ENCODE data around the gene MREG.

The MREG gene

GRCh38 chr2:216013080-216013909, at the start of gene MREG:
Gene MREG (minus strand): TSS chr2:216013551. CDS start chr2:216013327, 224 bp downstream.
- peak; percentile 57 for DNase-seq (ENCODE audit: low read depth)

GRCh38 chr2:216059233-216059834, 46.0 kb upstream of the MREG start:
- DNase-seq (ENCODE audit: low read depth): no peak

GRCh38 chr2:216057688-216058193, 44.4 kb upstream of the MREG start:
- no peak for DNase-seq (ENCODE audit: low read depth)

DNA sequence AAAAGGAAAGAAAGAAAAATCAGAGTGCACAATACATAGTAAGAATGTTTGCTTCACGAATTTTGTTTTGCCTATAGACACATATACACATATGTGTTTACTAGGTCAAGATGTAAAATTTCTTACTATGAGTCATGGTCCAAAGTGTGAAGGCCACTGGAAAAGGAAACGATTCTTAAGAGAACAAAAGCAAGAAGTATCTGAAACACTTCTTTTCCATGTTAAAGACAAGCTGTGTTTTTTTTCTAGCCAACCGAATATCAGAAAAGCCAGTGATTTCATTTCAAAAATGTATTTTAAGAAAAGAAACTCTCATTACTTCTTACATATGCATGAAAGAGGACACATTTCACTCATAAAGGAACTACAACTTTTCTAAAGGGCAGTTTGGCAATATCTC, 43.4 kb upstream of the MREG start:
- DNase-seq (ENCODE audit: low read depth): no peak

- DNase-seq (ENCODE audit: low read depth): no peak
Measured at GRCh38 chr2:216055680-216056079, 42.3 kb upstream of the MREG start.

DNA sequence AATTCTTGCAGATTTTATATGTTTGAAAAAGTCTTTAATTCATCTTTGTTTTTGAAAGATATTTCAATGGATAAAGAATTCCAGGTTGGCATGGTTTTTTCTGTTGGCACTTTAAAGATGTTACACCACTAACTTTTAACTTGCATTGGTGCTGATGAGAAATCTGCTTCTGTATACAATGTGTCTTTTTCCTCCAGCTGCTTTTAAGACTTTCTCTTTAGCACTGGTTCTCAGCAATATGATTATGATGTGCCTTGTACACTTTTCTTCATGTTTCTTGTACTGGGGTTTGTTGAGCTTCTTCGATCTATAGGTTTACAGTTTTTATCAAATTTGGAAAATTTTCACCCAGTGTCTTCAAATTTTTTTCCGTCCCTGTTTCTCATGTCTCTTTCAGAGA, 39.1 kb upstream of the MREG start:
- no peak for DNase-seq (ENCODE audit: low read depth)

DNA sequence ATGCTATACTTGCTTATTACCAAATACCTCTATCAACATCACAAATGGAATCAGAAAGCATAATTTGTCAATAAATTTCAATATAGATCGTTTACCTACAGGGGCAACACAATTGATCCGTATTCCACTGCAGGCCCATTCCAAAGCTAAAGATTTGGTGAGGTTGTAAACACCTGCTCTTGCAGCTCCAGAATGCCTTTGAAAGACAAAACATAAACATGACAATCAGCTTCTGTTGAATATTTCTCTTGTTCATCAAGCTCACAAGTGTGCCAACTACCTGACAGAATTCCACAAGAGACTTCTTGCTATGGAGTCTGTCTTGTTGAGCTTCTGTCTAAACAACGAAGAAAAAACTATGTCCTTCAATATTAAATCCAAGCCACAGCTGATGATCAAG, 38.0 kb upstream of the MREG start:
- DNase-seq (ENCODE audit: low read depth): no peak

GRCh38 chr2:216049452-216049851, 36.1 kb upstream of the MREG start:
- no peak for DNase-seq (ENCODE audit: low read depth)

DNA sequence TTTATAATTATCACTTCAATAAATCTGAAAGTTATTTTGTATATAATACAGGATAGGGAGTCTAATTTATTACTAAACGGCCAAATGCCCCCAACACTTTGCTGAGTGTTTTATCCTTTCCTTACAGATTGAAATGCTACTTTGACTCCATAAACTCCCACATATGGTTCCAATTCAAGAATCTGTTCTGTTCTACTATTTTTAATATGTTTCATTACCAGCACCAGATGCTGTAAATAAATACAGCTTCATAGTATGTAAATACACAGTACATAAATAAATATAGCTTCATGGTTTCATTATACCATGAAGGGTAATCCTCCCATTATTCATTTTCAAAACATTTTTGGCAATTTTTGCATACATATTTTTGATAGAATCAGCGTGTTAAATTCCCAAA, 34.0 kb upstream of the MREG start:
- DNase-seq (ENCODE audit: low read depth): no peak

GRCh38 chr2:216044883-216045486, 31.6 kb upstream of the MREG start:
- DNase-seq (ENCODE audit: low read depth): no peak

GRCh38 chr2:216043949-216044348, 30.6 kb upstream of the MREG start:
- DNase-seq (ENCODE audit: low read depth): no peak

GRCh38 chr2:216041438-216041837, 28.1 kb upstream of the MREG start:
- DNase-seq (ENCODE audit: low read depth): no peak

DNA sequence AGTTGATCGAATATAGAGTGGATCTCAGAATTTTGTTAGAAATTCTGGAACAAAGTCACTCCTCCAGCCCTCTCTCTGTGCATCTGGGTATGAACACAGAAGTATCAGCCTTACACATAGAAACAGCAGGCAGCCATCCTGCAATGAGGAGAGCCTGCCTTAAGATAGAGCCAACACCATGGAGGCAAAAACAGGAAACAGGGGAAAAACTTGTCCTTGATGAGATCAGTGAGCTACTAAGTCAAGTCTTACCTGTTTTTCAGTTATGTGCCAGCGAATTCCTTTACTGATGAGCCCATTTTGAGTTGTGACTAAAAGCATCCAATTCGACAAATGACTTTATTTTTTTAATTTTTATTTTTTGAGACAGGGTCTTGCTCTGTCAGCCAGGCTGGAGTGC, 26.6 kb upstream of the MREG start:
- DNase-seq (ENCODE audit: low read depth): no peak

- no peak for DNase-seq (ENCODE audit: low read depth)
Measured at GRCh38 chr2:216034065-216034464, 20.7 kb upstream of the MREG start.

- DNase-seq (ENCODE audit: low read depth): no peak
Measured at GRCh38 chr2:216033403-216033802, 20.1 kb upstream of the MREG start.

- peak; percentile 65 for DNase-seq (ENCODE audit: low read depth)
Measured at GRCh38 chr2:216031960-216032689, 18.8 kb upstream of the MREG start.

DNA sequence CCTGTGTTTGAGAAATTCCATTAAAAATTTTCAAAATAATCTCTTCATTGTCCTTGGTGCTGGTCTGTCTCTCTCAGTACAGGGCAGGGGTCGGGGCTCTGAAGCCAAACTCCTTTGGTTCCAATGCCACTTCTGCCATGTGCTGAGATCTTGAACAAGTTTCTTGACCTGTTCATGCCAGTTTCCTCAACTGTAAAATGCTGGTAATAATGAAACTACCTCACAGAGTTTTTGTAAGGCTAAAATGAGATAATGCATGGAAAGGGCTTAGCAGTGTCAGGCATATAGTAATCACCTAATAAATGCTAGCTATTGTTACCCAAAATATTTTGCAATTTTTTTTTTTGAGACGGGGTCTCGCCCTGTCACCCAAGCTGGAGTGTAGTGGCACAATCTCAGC, 16.9 kb upstream of the MREG start:
- DNase-seq (ENCODE audit: low read depth): no peak

GRCh38 chr2:216029416-216030129, 16.2 kb upstream of the MREG start:
- DNase-seq (ENCODE audit: low read depth): peak; percentile 42

DNA sequence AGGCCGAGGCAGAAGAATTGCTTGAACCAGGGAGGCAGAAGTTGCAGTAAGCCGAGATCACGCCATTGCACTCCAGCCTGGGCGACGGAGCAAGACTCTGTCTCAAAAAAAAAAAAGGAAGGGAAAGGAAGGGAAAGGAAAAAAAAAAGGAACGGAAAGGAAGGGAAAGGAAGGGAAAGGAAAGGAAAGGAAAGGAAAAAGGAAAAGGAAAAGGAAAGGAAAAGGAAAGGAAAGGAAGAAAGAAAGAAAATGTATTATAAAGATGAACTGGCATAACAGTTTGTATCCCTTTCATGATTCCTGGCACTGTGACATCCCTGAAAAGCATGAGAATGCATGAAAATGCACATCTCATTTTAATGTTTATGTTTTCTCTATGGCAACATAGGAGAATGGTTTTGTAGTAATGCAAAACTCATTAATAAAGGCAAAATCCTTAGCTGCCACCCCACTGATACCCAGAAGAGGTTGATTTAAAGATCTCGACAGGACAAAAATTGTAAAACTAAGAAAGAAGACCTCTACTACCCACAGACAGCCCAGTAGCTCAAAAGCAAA, 11.5 kb upstream of the MREG start:
- no peak for DNase-seq (ENCODE audit: low read depth)

DNA sequence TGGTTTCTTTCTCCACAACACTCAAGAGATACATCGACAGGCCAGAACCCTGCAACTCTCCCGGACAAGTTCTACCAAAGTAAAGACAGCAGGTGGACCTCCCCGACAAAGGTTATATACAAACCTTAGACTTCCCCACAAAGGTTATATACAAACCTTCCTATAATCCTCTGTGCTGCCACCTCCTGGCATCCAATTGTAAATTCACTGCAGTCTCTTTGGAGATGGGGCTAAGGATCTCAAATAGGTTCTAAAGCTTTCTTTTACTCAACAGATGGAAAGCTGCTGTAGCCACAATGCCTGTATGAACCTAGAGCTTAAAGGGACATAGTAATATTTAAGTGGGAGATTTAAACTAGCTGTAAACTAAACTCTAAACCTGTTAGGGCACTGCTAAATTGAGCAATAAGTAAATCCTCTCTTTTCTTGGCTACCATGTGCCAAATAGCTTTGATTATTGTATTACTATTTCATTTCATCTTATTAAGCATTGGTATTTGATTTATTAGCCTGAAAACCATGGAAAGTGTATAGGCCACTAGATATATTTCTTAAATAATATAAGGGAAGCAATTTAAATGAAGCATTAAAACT, 9.8 kb upstream of the MREG start:
- no peak for DNase-seq (ENCODE audit: low read depth)
